Jurkat, Clone E6-1 (cell line): ENCODE data around the gene BRD3.
"Not testable (repeated sequence)": the region's sequence is repeated elsewhere in the genome, so short reads cannot be mapped to it uniquely, and the experiment has no call there.

Experiments
- DNase-seq: peaks from one replicate; pipeline ENCODE4 v3.0.0-alpha.2; 2011; ENCODE audit warnings: low read depth, low spot score
- H3K4me3 ChIP-seq: 2 replicates; pipeline ENCODE4 v1.5.1; 2011; ENCODE audit warnings: mild to moderate bottlenecking, low read length, control low read depth, moderate library complexity

The BRD3 gene

DNA sequence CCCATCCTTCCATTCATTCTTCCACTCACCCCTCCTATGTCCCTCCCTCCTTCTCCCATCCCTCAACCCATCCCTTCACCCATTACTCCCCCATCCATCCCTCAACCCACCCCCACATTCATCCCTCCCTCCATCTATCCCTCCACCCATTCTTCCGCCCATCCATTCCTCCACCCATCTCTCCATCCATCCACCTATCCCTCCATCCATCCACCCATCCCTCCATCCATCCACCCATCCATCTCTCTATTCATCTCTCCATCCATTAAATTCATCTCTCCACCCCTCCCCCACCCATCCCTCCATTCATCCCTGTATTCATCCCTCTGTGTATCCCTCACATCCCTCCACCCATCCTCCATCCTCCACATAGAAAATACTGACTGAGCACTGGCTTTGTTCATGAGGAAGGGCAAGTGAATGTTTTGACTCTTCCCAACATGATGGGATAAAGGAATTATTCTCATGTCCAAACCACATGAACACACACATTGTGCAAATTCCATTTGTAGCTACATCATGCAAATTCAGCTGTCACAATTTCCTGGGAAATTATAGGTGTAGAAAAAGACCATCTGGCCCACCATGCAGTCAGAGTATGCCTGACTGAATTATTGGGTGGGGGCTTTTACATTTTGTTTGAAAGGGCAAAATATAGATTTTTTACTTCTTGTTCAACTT, 68.8 kb downstream of the BRD3 start:
- DNase-seq = no peak
- no peak overlapping the region for H3K4me3 ChIP-seq

DNA sequence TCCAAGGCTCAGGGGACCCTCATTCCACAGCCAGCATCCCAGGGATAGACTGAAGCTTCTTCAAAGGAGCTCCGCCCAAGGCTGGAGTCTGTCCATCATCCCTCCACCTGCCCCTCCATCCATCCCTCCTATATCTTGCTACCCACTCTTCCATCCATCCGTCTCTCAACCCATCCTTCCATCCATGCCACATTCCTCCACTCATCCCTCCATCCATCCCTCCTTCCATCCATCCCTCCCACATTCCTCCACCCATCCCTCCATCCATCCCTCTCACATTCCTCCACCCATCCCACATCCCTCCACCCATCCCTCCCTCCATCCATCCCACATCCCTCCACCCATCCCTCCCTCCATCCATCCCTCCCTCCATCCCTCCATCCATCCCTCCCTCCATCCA, 70.2 kb downstream of the BRD3 start:
- no peak for DNase-seq
- no peak overlapping the region for H3K4me3 ChIP-seq

DNA sequence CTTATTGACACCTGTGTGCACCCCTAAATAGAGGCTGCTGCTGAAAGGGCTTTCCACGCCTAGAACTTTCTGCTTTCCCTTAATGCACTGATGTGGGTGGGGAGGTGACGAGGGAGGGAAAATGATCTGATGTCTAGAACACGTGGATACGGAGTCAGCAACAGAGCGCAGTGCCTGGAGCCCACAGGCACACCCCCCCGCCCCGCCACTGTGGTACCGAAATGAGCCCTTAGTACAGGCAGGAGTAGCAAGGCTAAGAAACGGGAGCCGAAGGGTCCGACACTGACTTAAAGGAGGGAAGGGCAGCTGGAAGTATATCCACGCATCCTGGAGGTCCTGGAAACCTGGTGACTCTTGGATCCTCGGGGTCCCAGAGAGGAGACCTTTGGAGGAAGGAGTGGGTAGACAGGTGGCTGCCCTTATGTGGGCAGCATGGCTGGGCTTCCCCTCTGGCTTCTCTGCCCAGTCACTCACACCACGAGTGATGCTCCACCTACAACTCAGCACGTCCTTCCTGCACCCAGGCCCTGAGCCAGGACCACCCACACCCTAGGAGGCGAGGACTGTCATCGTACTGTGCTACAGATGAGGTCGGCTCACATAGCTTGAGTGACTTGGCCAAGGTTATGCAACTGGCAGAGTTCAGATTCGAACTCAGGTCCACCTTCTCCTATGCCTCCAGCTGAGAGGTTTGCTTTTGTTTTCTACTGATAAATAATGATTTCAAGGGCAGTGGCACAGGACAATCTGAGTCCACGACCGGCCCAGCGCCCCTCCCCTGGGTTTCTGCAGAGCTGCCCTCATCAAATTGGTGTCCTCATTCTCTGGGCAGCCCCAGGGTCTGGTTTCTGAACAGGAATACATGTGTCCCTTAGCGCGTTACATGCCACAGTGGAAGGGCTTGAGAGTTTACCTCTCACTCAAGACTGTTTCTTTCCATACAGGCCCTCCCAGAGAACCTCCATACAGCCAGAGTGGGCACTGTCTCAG, 71.0 kb downstream of the BRD3 start:
- DNase-seq = no peak
- H3K4me3 ChIP-seq = no peak overlapping the region

DNA sequence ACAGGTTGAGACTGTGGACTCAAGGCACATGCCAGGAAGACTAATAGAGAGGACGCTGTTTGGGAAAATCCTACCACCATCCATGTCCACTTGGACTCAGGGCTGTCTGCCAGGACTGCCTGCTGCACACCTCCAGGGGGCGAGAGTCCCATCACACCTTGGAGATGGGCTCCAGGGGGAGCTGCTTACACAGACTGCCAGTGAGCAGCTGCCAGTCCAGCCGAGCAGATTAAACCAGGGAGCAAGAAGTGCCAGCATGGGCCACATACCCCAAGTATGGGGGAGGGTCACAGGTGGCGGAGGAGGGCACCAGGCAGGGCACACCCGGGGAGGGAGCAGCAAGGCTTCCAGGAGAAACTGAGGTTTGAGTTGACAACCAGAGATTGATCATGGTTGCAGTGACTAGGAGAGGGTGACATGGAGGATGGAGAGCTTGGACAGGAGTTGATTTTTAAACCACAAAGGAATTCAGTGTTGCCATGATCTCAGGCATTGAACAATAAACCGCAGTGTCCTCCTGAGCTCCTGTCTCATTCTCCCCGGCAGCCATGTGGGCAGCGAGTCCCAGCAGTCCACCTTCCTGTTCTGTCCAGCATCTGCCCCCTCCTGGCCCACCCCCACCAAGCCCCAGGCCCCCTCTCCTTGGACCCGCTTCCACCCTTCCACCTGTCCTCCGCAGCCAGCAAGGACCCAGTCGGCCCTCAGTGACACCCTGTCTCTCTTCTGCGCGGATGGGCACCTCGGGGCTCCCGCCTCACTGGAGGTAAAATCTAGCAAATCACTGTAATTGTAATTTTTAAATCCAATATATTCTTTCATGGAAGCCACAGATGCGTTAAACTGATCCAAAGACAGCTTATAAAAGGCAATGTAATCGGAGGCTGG, 72.6 kb downstream of the BRD3 start:
- H3K4me3 ChIP-seq = no peak overlapping the region
- peak; percentile 17 for DNase-seq

DNA sequence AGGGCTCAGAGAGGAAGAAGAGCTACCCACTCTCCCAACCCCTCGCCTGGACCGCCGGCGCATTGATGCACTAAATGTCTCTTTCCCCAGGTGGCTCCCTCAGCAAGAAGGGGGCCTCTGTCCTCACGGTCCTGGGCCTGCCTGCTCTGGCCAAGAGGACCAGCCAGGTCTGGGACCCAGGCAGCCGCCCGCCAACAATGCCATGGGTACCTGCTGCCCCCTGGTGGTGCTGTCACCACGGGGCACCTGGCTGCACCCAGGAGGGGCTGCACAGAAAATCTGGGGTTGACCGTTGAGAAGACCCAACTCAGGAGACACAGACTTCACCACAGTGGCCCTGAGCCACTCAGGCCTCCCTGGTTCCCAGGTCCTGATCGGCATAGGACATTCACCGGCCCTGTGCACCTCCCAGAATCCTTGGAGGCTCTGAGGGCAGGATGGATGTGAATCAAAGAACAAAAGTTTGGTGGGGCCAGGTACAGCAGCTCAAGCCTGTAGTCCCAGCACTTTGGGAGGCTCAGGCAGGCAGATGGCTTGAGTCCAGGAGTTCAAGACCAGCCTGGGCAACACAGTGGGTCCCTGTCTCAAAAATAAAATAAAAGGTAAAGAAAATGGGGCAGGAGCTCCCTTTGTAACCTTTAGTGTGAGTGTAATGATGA, 73.3 kb downstream of the BRD3 start:
- H3K4me3 ChIP-seq = no peak overlapping the region
- peak; percentile 12 for DNase-seq

DNA sequence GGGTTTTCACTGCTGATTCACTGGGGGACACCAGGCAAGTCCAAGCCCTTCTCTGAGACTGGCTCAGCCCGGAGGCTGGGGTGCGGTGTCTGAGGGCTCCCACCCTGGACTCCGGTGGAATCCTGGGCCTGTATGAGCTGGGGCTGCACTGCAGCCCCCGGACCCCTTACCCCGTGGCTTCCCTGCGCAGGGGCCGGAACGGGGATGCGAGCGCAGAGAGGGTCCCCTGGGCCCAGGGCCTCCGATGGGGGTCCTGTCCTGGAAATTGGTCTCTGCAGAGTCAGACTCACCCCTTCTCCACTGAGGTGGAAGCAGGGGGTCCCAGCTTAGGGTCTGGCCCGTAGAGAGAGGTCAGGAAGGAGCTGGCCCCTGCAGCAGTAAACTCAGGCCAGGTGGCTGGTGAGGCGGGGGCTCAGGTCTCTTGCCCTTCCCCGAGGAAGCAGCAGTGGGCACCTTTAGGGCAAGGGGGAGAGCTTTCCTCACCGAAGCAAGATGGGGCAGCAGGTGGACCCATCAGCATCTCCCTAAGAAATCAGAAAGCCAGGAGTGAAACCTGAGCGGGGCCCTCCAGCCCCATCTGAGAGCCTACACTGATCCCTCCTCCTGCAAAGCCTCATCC, 74.1 kb downstream of the BRD3 start:
- no peak for DNase-seq
- peak overlapping the region; percentile 69 for H3K4me3 ChIP-seq

DNA sequence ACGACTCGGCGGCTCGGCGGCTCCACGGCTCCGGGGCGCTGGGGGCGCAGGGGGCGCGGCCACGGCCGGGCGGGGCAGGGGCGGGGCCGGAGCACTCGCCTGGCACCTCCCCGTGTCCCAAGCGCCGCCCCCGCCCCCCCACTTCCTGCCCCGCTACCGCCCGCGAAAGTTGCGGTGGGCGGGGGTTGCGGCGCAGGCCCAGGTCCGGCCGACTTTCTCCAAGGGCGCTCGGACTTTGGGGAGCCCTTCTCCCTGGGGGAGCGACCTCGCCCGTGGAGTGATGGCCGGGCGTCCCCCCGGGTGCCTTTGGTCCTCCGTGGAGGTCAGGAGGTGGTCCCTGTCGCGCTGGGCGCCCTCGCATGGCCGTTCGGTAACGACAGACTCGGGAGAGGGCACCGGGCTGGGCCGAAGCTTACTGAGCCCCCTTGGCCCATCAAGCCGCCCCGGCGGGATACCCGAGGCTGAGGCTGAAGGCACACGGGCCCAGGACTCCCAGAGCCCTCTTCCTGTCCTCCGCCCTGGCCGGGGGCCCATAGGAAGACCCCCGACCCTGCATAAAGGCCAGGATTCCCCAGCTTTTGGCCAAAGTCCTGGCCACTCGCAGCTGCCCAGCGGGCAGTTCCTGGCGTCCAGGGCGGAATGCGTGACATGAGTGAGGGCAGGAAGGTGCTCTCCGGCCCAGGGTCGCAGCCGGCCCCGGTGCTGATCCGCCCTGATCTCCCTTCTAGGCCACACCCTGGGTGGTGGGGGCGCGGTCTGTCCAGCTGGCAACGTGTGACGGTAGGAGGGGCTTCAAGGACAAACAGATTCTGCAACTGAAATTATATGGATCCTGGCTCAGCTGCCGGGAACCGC, 74.8 kb downstream of the BRD3 start:
- DNase-seq = peak; percentile 20
- H3K4me3 ChIP-seq = peak overlapping the region; percentile 69

DNA sequence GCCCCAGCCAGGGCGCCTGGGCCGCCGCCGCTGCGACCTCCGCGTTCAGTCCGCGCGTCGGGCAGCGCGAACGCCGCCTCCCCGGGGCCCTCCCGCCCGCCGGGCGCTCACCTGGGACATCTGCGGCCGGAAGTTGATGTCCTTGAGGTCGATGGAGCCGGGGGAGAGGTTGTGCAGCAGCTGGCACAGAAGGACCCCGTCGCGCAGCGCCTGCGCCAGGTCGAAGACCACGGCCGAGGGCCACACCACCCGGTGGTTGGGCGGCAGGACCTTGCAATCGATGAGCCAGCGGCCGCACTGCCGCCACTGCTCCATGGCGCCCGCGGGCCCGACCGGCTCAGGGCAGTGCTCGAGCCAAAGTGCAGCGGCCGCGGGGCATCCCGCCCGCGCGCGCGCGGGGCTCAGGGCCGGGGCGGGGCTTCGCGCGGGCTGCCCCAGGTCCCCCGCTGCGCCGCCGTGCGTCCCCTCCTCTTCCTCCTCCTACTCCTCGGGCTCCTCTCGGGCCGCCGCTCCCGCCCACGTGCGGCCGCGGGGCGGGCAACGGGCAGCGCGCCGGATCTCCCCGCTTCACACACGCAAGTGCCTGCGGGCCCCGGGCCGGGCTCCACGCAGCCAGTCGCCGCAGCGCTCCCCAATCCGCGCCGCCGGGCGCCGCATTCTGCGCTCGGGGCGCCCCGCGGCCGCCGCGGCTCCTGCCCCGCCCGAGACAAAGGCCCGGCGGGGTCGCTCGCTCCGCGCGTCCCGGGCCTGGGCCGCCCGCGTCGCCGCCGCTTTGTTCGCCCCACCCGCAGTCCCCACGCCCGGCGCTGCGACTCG, 75.7 kb downstream of the BRD3 start, which contains the start of gene VAV2:
Gene VAV2, minus strand, starts transcription at position 361 of the 816 bp plus-strand sequence. Its CDS starts 46 bp downstream, at position 315.
- DNase-seq = no peak
- peak within 1 kb of the TSS; percentile 69 for H3K4me3 ChIP-seq

DNA sequence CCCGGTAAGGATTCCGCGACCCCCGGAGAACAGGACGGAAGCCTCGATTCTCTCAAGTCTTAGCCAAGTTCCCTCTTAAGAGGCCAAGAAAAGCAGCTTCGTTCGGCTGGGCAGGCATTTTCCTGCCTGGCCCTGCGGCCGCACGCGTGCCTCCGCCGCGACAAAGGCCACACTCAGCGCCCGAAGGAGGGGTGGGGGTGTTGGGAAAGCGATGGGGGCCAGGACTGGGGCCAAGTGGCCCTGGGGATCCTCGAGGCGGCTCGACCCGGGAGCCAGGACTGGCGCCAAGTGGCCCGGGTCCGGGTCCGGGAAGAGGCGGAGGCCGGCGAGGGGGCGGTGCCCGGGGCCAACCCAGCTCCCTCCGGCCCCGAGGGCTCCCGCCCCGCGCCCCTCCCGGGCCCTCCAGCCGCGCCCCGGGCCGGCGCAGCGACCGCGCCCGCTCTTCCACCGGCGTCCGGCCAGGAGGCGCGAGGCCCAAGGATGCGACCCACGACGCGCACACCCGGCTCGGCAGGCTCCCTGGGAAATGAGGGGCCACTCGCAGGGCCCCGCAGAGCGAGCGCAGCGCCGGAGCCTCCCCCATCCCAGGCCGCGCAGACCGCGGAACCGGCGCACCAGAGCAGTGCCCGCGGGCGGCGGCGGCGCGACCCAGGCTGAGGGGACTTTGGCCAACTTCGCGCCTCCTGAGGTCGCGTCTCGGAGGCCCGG, 76.5 kb downstream of the BRD3 start:
- DNase-seq = no peak
- peak overlapping the region; percentile 61; the same call in 1 of the 2 replicates for H3K4me3 ChIP-seq

DNA sequence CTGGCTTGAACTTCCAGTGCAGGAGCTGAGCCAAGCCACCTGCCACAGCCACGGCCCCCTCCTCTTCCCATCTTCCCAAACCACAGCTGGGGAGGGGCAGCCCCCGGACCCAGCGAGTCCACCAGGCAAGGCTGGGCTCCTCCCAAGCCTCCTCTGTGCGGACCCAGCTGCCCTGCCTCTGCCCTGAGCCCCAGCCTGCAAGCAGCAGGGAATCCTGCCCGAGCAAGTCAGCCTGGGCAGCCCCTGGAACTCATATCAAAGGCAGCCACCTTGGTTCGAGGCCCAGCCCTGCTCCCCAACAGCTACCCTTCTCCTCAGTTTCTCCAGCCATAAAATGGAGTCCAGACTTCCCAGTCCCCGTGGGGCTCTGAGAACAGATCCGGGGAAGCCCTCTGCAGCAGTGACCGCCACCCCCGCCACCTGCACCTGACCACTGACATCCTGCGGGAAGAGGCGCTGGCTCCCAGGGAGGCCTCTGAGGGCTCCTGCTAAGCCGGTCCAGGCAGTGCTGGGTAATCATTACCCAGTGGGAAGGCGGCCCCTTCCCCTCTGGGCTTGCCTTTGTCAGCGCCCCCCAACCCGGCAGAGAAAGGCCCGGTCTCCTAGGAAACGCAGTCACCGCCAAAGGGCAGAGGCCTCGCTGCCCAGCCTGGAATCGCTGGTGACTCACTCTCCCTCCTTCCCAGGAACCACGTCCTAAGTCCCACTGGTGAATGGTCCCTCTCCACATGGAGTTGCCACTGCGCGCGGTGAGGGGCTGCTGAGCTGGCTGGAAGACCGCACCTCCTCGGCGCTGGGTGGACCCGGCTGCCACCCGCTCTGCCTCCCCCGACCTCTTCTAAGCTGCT, 77.2 kb downstream of the BRD3 start:
- H3K4me3 ChIP-seq = no peak overlapping the region
- DNase-seq = no peak

DNA sequence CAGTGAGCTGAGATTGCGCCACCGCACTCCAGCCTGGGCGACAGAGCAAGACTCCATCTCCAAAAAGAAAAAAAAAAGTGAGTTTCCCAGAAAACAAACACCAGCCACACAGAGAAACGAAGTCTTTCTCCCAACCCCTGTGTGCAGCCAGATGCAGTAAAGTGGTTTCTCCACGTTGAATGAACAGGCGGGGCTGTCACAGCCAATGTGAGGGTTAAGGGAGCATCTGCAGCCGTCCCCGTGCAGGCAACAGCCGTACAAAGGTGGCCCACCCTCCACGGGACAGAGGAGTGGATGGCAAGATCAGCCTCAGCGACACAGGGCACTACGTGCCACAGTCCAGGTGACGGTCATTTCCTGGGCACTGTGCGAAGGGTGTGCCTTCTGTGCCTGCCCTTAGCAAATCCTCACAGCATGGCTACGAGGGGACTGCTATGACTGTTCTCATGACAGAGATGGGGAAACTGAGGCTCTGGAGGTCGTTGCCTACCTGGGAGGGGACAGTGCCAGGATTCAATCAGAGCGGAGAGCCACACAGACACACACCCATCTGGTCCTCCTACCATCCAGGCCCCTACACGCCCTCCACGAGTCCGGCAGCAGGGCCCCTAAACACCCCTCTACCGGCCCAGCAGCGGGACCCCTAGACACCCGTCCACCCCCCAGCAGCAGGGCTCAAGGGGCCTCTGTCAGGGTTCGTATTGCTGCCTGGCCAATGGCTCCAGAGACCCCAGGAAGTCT, 78.0 kb downstream of the BRD3 start:
- no peak for DNase-seq
- no peak overlapping the region for H3K4me3 ChIP-seq

DNA sequence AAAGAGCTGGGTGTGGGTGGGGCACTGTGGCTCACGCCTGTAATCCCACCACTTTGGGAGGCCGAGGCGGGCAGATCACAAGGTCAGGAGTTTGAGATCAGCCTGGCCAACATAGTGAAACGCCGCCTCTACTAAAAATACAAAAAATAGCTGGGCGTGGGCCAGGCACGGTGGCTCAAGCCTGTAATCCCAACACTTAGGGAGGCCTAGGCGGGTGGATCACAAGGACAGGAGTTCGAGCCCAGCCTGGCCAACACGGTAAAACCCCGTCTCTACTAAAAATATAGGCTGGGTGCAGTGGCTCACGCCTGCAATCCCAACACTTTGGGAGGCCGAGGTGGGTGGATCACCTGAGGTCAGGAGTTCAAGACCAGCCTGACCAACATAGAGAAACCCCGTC, 79.1 kb downstream of the BRD3 start:
- not testable (repeated sequence) for DNase-seq, H3K4me3 ChIP-seq

DNA sequence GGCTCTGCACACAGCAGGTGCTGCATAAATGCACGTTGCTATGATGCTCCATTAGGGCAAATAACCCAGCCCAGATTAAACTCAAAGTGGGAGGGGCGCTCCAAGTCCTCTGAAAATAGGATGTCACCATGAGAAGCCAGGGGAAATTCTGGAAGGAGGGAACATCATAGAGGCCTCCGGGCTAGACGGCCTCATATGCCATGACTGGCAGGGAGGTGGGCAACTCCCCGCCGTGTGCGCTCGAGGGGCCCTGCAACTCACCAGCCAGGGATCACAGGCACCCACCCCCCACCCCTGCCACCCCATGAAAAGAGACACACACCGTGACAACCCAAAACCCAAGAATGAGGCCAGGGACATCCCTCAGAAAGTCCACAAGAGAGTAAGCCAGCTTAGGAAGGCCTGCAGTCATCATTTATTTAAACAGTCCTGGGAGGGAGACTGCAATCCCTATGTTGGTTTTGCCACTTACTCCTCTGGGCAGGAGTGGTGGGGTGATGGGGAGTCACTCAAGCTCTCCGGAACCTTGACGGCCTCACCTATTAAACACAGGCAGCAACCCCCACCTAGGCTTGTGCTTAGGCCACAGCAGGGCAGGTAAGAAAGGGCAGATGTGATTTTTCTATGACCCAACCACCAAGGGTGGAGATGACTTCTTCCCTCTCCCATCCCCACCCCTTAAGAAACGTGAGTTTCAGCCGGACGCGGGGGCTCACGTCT, 79.7 kb downstream of the BRD3 start:
- DNase-seq = no peak
- no peak overlapping the region for H3K4me3 ChIP-seq

DNA sequence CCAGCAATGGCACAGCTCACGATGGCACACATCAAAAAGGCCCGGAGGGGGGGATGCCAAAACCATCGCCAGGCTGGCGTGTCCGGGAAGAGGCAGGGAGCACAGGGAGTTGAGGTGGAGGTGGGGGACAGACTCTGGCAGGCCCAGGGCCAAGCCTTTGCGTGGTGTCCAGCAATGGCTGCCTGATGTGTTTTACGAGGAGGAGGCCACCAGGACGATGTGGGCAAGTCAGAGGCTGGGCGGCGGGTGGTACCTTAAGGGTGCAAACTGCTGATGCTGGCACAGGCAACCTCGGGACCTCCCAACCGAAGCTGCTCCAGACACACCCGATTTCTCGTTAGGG, 80.4 kb downstream of the BRD3 start:
- H3K4me3 ChIP-seq = no peak overlapping the region
- DNase-seq = no peak
